Fibroblast of skin of left biceps (primary cell): ENCODE results near the gene HNRNPM.
"Not testable (repeated sequence)": the region's sequence is repeated elsewhere in the genome, so short reads cannot be mapped to it uniquely, and the experiment has no call there.

ENCODE experiments used
- DNase-seq, 2 experiments: peaks; one replicate each; pipeline ENCODE4 v3.0.0-alpha.2; 2013; ENCODE audit warnings: low read depth in 2 of 2

The HNRNPM gene

GRCh38 chr19:8511573-8512101 is 66.9 kb downstream of the HNRNPM start:
- no peak for DNase-seq

GRCh38 chr19:8512115-8512967 is 67.6 kb downstream of the HNRNPM start:
- DNase-seq: no peak

- DNase-seq: no peak
These were observed 68.4 kb downstream of the HNRNPM start for GRCh38 chr19:8513036-8513686.

- DNase-seq: peak; percentile 94
These were observed 69.1 kb downstream of the HNRNPM start, which contains the start of gene ZNF414 for GRCh38 chr19:8513687-8514504. ZNF414 (minus strand) TSS chr19:8514167; CDS start chr19:8514046, 121 bp downstream.

- not testable (repeated sequence) for DNase-seq
These were observed 69.8 kb downstream of the HNRNPM start for GRCh38 chr19:8514505-8515009.

- no peak for DNase-seq
These were observed 70.5 kb downstream of the HNRNPM start for GRCh38 chr19:8515317-8515716.

- DNase-seq: no peak
These were observed 73.0 kb downstream of the HNRNPM start for GRCh38 chr19:8517551-8518442.

GRCh38 chr19:8518536-8518935 is 73.8 kb downstream of the HNRNPM start:
- no peak for DNase-seq

GRCh38 chr19:8519388-8519787 is 74.6 kb downstream of the HNRNPM start:
- no peak for DNase-seq

GRCh38 chr19:8525401-8525684 is 80.6 kb downstream of the HNRNPM start:
- no peak for DNase-seq

- DNase-seq: peak; percentile 72 to 78
These were observed 81.7 kb downstream of the HNRNPM start for GRCh38 chr19:8526345-8527091.

GRCh38 chr19:8528500-8528899 is 83.7 kb downstream of the HNRNPM start:
- no peak for DNase-seq

- no peak for DNase-seq
These were observed 84.7 kb downstream of the HNRNPM start for GRCh38 chr19:8529369-8530006.

GRCh38 chr19:8530061-8530679 is 85.4 kb downstream of the HNRNPM start:
- DNase-seq: no peak

GRCh38 chr19:8531470-8531869 is 86.7 kb downstream of the HNRNPM start:
- no peak for DNase-seq

- DNase-seq: no peak
These were observed 87.5 kb downstream of the HNRNPM start for GRCh38 chr19:8532225-8532624.

- DNase-seq: no peak
These were observed 91.5 kb downstream of the HNRNPM start for GRCh38 chr19:8536282-8536681.

- no peak for DNase-seq
These were observed 92.3 kb downstream of the HNRNPM start for GRCh38 chr19:8537099-8537498.
